Stimulated activated CD4-positive, alpha-beta T cell treated with anti-CD3 and anti-CD28 coated beads, Interleukin-4, amount 100 ng/mL, for 48 hours (primary cell): ENCODE data around the gene FPR1.

Experiments used
- DNase-seq, 2 donors: peaks; one replicate each; pipeline ENCODE4 v3.0.0-alpha.2; 2020; ENCODE audit warnings: low read depth in 2 of 2

FPR1 gene

DNA sequence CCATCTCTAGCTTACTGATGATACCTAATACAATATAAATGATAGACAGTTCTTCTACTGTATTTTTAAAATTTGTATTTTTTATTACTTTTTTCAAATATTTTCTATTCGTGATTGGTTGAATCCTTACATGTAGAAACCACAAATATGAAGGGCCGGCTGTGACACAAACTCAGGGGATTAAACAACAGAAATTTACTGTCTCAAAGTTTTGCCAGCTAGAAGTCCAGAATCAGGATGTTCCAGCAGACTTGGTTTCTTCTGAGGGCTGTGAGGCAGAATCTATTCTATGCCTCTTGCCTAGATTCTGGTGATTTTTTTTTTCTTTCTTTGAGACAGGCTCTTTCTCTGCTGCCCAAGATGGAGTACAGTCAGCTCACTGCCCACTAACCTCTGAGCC, 13.8 kb downstream of the FPR1 start:
- no peak for DNase-seq

DNA sequence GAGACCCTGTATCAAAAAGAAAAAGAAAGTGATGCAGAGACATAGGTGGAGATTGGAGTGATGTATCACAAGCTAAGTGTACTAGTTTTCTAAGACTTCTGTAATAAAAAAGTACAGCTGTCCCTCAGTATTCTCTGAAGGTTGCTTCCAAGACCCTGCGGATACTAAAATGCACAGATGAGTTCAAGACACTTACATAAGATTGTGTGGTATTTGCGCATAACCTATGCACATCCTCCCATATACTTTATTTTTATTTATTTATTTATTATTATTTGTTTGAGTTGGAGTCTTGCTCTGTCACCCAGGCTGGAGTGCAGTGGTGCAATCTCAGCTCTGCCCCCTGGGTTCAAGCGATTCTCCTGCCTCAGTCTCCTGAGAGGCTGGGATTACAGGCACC, 14.3 kb downstream of the FPR1 start:
- no peak for DNase-seq

DNA sequence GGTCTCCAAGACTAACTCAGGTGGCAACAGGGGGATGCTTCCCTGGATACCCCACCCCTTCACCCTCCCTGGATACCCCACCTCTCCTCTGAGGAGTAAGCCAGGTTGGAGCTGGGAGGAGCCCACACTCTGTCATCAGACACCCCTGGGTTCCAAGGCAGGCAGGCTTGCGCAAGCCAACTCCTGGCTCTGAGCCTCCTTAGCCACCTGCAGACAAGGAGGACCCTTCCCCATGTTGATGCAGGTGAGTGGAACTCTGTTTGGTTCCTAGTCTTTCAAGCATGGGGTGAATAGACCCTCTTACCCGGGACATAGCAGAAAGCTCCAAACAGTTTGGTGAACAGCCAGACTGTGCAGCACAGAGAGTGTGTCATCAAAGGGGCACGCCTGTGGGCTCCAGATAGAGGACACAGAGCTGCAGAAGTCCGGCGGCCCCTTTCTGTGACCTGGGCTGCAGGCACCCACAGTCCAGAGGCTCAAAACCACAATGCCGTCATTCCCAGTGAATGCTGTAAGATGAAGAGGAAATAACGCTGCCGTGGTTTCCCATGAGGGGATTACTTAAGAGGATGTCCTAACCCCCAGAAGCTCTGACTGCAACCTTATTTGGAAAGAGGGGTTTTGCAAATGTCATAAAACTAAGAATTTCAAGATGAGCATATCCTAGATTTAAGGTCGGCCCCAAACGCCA, 15.8 kb downstream of the FPR1 start:
- DNase-seq: no peak

DNA sequence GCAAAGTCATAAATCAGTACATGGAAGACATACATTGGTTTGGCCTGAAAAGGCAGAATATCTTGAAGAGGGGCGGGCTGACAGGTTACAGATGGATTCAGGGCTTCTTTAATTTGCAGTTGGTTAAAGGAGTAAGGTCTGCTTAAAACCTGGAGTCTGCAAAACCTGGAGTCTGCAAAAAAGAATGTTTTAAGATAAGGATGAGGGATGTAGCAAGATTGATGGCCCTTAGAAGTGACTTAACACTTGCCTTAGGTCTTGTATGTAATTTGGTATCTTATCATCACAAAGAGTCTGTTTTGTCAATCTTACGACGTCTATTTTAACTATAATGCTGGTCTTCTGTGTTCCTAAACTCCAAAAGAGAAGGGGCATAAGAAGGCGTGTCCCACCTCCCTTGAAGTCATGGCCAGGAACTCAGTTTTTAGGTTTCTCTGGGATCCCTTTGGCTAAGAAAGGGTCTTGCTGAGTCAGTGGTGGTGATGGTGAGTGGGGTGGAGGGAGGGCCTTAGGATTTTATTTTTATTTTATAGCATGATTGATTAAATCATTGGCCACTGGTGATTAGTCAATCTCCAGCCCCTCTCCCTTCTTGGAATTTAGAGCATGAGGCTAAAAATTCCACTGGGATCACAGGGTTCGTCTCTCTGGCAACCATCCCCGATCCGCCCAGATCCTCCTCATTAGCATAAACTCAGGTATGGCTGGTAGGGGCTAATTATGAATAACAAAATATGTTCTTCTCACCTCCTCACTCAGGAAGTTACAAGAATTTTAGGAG, 17.7 kb downstream of the FPR1 start:
- DNase-seq: no peak

DNA sequence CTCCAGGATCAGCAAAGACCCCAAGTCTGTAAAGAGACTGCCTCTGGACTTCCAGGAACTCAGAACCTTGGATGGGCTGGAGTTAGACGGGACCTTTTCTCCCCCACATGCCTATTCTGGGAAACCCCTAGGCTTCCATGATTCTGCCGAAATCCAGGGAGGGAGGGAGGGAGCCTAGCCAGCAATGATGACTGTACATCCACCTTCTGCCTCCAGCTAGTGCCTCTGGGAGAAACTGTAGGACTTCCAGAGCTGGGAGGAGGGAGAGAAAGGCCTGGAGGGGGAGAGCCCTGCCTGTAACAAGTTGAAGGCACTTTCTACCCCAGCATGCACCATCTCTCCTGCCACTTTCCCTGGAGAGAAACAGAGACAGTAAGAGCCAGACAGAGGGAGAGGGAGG, 21.9 kb downstream of the FPR1 start:
- no peak for DNase-seq

DNA sequence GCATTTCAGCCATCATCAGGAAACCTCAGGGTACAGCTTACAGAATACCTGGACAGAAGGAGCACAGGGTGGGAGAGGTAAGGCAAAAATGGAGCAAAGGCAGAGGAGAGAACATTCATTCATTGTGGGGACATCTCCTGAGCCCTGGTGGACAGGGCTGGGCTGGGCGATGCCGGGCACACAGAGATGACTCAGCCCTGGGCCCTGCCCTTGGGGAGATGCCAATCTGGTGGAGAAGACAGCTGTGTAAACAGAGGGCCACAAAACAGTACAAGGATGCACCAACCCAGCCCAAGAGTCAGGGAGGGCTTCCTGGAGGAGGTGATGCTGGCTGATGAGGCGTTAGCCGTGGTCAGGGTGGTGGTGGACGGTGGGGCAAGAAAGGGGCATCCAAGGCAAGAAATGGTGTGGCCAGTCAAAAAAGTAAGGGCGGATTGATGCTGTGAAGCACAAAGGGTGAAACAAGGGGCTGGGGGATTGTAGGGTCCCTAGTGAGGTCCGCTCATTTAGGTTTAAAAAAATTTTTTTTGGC, 24.3 kb downstream of the FPR1 start:
- DNase-seq: no peak

DNA sequence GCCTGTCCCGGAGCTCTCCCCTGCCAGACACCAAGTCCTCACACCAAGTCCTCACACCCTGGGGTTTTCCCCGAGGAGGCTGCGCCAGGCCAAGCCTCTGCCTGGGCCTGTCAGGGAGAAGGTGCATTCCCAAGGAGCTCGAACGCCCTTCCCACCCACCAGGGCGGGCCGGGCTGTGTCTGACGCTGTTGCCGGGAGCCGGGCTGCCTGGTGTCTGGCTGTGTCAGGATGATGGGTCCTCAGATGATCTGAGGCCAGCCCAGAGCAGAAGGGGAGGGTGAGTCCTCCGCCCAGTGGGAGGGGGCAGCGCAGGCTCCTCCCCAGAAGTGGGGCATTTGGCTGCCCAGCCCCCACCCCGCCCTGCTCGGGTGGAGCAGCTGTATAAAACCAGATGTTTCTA, 25.6 kb downstream of the FPR1 start:
- DNase-seq: no peak

DNA sequence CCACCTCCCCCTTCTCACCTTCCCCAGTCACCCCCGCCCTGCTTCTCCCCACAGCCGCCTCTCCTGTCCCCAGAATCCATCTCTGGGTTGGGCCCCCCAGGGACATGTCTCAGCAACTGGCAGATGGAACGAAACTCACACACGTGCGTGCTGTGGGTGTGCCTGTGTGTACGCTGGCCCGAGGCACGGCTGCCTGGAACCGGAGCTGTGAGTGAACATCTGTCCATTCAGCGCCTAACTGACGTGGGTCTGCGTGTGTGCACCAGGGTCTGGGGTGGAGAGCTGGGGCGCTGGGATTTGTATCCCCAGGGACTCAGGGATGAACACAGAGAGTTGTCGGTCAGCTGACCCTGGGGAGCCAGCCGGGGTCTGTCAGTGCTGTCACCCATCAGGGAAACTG, 27.1 kb downstream of the FPR1 start:
- DNase-seq: no peak

DNA sequence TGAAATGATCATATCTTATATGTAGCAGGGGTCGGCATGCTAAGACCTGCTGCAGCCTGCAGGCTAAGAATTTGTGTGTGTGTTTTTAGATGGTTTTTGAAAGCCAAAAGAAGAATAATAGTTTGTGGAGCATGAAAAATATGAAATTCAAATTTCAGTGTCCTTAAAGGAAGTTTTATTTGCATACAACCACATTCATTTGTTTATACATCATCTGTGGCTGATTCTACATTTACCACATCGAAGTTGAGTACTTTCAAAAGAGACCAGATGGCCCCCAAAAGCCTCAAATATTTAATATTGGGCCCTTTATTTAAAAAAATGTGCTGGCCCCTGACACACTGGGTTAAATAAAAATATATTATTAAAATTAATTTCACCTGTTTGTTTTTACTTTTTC, 29.2 kb downstream of the FPR1 start:
- no peak for DNase-seq

DNA sequence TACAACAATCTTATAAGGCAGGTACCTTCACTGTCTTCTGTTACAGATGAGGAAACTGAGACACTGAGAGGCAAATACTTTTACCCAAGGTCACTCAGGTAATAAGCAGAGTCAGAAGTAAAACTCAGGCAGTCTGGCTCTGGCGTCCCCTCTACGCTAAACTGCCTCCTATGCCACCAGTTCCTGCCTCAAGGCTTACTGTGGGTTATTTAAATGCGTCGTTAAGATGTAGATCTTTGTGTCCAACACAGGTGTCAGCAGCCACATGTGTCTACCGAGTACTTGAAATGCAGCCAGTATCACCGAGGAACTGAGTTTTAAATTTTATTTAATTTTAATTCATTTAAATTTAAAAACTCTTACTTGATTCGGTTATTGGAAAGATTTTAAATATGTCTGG, 29.8 kb downstream of the FPR1 start:
- no peak for DNase-seq

DNA sequence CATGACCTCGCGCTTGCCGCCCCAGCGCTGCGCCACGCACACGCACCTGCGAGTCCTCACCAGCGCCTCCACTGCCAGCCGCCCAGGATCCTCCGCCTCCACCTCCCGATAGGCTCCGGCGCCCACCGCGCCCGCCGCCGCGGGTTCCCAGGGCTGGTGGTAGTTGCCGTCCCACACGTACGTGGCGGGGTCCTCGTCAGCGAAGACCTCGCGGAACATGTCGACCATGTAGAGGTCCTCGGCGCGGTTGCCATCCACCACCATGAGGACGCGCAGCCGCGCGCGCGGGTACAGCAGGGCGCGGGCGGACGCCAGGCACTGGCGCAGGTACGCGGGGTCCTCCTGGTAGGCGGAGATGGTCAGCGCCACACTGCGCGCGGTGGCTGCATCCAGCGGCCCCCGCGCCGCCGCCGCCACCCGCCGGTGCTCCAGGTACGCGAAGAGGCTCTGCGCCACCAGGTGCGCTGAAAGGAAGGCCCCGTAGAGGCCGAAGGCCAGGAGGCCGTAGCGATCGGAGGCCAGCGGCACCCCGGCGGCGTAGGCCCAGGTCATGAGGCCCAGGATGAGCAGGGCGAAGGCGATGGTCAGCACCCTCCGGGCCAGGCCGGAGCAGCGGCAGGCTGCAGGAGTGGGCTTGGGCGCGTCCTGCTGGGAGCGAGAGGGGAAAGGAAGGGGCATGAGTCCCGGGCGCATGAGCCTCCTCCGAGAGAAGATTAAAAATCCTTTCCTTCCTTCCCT, 32.3 kb downstream of the FPR1 start:
- no peak for DNase-seq

DNA sequence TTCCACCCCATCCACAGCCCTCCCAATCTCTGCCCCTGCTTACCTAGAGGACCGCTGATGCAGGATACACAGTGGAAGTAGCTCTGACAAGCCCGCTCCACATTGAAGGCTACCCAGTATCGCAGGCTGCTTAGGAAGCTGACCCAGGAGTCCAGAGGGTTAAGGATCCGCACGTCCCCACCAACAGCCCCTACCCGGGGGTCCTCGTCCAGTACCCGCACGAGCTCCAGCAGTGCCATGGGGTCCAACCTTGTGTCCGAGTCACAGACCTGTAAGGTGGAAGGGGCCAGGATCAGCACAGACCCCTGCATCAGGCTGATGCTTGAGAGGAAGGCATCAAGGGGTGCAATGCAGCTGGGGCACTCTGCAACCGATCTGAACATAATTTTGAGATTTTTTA, 34.8 kb downstream of the FPR1 start:
- no peak for DNase-seq

DNA sequence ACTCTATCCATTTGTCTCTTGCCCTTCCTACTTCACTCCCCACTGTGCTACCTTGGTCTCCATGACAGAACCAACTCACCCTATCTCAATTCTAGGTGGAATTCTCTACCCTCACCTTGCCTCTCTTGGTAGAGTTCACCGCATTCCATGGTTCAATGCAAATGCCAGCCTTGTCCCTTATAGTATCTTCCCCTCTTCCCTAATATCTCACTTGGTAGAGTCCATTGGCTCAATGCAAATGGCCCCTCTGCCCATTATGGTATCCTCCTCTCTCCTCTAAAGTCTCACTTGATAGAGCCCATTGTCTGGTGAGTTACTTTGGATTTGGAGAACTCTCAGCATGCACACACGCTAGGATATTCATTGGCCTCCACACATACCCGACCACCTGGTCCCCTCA, 35.8 kb downstream of the FPR1 start:
- no peak for DNase-seq

DNA sequence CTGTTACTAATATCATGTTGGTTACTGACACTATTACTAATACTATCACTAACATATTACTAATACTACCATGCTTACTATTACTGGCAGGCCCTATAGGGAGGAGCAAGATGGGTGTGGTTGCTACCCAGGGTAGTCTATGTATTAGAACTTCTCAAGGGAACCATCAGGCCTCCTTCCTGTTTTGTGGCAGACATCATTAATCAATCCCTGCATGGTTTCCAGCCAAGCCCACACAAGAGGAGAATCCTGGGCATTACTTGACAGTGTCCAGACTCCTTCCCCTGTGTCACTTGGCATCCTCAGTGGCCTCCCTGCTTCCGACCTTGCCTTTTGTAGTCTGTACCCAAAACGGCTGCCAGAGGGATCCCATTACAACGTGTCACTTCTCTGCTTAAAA, 36.8 kb downstream of the FPR1 start:
- DNase-seq: no peak

DNA sequence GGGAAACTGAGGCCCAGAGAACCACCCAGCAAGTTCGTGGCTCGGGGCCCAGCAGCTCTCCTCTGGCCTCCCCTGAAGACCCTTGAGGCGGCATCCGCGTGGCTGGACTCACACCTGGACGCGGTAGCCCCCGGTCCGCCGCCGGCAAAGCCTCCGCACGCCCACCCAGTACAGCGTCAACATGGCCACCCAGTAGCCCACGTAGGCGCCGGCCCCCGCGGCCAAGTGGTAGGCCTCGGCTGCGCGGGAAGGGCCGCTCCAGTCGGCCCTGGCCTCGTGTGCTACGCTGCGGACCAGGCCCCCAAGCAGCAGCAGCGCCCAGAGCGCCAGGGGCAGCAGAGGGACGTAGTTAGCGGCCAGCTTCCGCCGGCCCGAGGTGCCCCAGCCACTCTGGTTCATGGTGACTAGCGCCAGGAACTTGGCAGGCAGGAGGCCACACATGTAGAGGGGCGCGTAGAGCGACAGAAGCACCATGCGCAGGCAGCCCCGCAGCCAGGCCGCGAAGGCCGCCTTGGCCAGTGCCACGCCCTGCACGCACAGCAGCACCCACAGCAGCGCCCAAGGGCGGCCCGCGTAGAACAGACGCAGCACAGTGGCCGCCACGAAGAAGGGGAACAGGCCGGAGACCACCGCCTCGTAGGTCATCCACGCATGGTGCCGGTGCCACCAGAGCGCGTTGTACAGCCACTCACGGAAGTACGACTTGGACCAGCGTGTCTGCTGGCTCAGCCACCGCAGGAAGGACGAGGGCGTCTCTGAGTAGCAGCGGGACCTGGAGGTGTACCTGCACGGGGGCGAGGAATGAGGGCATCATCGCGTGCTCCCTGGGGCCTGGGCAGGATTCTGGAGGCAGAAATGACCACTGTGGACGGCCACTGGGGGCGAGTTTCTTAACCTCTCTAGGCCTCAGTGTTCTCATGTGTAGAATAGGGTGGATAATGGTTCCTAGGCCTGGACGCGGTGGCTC, 38.1 kb downstream of the FPR1 start:
- DNase-seq: no peak

DNA sequence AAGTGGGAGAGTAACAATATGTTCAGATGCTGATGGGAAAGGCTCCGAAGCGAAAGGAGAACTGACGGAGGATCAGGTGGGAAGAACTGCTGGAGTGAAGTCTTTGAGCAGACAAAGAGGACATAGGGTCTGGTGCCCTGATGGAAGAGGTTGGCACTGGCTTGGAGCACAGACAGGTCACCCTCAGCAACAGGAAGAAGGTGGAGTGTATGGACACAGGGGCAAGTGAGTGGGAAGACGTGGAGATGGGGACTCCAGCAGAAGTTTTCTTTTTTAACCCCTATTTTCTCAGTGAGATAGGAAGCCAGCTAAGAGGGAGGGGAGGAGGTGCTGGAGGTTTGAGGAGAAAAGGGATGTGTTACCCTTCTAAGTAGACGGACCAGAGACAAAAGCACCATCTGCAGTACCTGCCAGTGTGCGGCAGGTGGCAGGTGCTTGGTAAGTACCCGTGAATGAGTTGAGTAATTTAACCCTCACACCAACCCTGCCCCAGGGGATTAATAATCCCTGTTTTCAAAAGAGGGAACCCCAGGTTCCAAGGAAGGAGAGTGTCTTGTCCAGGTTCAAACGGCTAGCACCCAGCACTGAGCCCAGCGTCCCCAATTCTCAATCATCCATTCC, 39.1 kb downstream of the FPR1 start:
- DNase-seq: no peak

DNA sequence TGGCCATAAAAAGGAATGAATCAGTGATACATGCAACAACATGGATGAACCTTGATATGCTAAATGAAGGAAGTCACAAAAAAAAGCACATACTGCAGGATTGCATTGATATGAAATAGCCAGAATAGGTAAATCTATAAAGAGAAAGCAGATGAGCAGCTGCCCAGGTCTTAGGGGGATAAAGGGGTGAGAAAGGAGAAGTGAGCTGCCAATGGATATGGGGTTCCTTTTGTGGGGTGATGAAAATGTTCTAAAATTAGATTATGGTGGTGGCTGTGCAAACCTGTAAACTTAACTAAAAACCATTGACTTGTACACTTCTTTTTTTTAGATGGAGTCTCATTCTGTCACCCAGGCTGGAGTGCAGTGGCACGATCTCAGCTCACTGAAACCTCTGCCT, 40.0 kb downstream of the FPR1 start:
- DNase-seq: no peak

DNA sequence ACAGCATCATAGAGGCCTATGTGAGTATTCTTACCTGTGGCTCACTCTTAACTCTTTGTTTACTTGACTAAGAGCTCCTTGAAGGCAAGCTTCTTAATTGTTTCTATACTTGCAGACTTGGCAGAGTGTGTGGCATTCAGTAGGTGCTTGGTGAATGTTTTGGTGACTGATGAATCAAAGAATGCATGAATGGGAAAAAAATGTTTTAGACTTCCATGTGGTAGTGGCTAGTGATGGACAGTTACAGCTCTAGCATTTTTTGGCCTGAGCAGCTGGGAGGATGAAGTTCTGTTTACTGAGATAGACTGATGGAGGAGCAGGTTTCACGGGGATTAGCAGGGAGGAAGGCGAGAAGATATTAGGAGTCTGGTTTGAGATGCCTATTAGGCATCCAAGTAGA, 41.5 kb downstream of the FPR1 start:
- DNase-seq: no peak

DNA sequence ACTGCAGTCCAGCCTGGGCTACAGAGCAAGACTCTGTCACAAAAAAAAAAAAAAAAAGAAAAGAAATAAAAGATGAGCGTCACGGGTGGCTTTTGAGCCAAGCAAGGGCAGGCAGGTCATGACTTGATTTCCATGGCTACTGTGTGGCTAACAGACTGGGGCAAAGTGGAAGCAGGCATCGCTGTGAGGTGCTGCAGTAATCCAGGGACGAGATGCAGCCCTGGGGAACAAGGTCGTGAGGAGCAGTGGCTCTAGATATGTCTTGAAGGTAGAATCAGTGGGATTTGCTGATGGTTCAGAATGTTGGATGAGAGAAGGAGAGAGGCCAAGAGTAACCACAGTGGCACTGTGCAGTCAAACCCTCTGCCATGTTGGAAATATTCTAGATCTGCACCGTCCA, 42.1 kb downstream of the FPR1 start:
- DNase-seq: no peak

DNA sequence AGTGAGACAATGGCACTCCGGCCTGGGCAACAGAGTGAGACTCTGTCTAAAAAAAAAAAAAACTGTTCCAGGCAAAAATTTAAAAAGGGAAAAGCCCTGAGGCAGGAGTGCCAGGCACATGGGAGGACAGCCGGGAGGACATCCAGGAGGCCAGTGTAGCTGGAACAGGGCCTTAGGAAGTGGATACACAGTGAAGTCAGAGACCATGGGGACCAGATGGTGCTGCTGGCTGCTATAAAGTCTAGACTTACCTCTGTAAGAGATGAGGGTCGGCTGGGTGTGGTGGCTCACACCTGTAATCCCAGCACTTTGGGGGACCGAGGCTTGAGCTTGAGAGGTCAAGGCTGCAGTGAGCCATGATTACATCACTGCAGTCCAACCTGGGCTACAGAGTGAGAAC, 42.9 kb downstream of the FPR1 start:
- no peak for DNase-seq

DNA sequence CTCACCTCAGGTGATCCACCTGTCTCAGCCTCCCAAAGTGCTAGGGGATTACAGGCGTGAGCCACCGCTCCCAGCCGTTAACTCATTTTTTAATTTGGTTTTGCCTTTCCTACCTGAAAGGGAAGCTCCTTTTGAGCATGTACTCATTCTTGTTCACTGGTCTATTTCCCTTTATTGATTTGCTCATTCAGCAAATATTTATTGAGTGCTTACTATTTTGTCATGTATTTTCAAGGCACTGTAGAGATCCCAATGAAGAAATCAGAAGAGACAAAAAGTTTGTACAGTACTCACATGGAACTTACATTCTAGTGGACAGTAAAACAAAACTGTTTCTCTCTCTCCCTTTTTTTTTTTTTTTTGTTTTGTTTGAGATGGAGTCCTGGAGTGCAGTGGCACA, 44.8 kb downstream of the FPR1 start:
- DNase-seq: no peak
